ENCODE data around the gene STS.

DNA sequence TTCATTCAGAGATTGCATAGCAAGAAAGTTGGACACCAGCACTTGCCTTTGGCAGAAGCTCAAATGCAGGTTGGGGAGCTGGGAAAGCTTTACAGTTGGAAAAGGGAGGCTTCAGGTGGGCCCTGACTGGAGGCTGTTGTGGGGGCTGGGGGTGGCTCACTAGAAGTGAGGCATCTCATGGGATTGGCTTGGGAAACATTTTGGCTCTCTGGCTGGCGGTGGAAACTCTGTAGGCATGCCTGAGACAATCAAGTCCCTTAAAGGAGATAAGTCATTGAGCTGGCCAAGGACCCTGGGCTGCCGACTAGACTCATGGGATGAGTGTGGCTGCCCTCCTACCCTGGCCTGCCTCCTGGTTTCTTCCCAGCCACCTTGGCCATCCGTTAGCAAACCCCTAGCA is 31.4 kb upstream of the STS start:
- TF ChIP-seq, protein P1, sequence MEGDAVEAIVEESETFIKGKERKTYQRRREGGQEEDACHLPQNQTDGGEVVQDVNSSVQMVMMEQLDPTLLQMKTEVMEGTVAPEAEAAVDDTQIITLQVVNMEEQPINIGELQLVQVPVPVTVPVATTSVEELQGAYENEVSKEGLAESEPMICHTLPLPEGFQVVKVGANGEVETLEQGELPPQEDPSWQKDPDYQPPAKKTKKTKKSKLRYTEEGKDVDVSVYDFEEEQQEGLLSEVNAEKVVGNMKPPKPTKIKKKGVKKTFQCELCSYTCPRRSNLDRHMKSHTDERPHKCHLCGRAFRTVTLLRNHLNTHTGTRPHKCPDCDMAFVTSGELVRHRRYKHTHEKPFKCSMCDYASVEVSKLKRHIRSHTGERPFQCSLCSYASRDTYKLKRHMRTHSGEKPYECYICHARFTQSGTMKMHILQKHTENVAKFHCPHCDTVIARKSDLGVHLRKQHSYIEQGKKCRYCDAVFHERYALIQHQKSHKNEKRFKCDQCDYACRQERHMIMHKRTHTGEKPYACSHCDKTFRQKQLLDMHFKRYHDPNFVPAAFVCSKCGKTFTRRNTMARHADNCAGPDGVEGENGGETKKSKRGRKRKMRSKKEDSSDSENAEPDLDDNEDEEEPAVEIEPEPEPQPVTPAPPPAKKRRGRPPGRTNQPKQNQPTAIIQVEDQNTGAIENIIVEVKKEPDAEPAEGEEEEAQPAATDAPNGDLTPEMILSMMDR (IDR thresholded peaks at IDR 0.05), result no peak
- no peak for TF ChIP-seq POLR2A (IDR thresholded peaks at IDR 0.05)

All from upper lobe of left lung (tissue), 4 donors.